ENCODE measurements around the gene TTLL5. TPM values are rescaled to one million over a fixed set of nuclear protein-coding genes. Genes with fewer than 3 reads are reported as not detected.
A peak's percentile ranks its signal among the peaks of the same experiment; 100 is the strongest.

Gene TTLL5
- total RNA-seq, 1 donor from 2014 or later = 15.5 TPM

- TF ChIP-seq CTCF (IDR thresholded peaks at IDR 0.05; ENCODE audit: insufficient read depth, low read length, severe bottlenecking) = no peak
- Histone ChIP-seq H3K36me3 (ENCODE audit: control insufficient read depth, insufficient read depth, low read length) (no peaks in the 10 kb centered on the region), H3K27me3 (ENCODE audit: control insufficient read depth, insufficient read depth, low read length) (no peaks in the 10 kb centered on the region), H3K4me3 (ENCODE audit: low read depth, low read length) (no peak overlapping the region)
- no peak for FAIRE-seq
- DNase-seq (ENCODE audit: low read depth) = no peak
Observed at GRCh38 chr14:75858362-75858761, 197.3 kb downstream of the TTLL5 start.

GRCh38 chr14:75859746-75860145 is 198.7 kb downstream of the TTLL5 start:
- no peaks in the 10 kb centered on the region for H3K27me3 ChIP-seq (ENCODE audit: control insufficient read depth, insufficient read depth, low read length)
- no peaks in the 10 kb centered on the region for H3K36me3 ChIP-seq (ENCODE audit: control insufficient read depth, insufficient read depth, low read length)
- no peak for FAIRE-seq
- TF ChIP-seq CTCF (IDR thresholded peaks at IDR 0.05; ENCODE audit: insufficient read depth, low read length, severe bottlenecking) = no peak
- DNase-seq (ENCODE audit: low read depth) = no peak
- no peak overlapping the region for H3K4me3 ChIP-seq (ENCODE audit: low read depth, low read length)

- no peak overlapping the region for H3K4me3 ChIP-seq (ENCODE audit: low read depth, low read length)
- H3K27me3 ChIP-seq (ENCODE audit: control insufficient read depth, insufficient read depth, low read length) = no peaks in the 10 kb centered on the region
- DNase-seq (ENCODE audit: low read depth) = no peak
- no peaks in the 10 kb centered on the region for H3K36me3 ChIP-seq (ENCODE audit: control insufficient read depth, insufficient read depth, low read length)
- FAIRE-seq = no peak
- no peak for TF ChIP-seq CTCF (IDR thresholded peaks at IDR 0.05; ENCODE audit: insufficient read depth, low read length, severe bottlenecking)
Observed at GRCh38 chr14:75860561-75861160, 199.6 kb downstream of the TTLL5 start.

GRCh38 chr14:75861161-75861621 is 200.1 kb downstream of the TTLL5 start:
- no peak for FAIRE-seq
- no peak for TF ChIP-seq CTCF (IDR thresholded peaks at IDR 0.05; ENCODE audit: insufficient read depth, low read length, severe bottlenecking)
- Histone ChIP-seq H3K4me3 (ENCODE audit: low read depth, low read length) (no peak overlapping the region), H3K36me3 (ENCODE audit: control insufficient read depth, insufficient read depth, low read length) (no peaks in the 10 kb centered on the region), H3K27me3 (ENCODE audit: control insufficient read depth, insufficient read depth, low read length) (no peaks in the 10 kb centered on the region)
- peak; percentile 61 for DNase-seq (ENCODE audit: low read depth)

GRCh38 chr14:75863221-75863620 is 202.2 kb downstream of the TTLL5 start:
- no peaks in the 10 kb centered on the region for H3K27me3 ChIP-seq (ENCODE audit: control insufficient read depth, insufficient read depth, low read length)
- no peak for TF ChIP-seq CTCF (IDR thresholded peaks at IDR 0.05; ENCODE audit: insufficient read depth, low read length, severe bottlenecking)
- H3K36me3 ChIP-seq (ENCODE audit: control insufficient read depth, insufficient read depth, low read length) = no peaks in the 10 kb centered on the region
- FAIRE-seq (no peak), DNase-seq (ENCODE audit: low read depth) (no peak)
- H3K4me3 ChIP-seq (ENCODE audit: low read depth, low read length) = no peak overlapping the region

- no peaks in the 10 kb centered on the region for H3K36me3 ChIP-seq (ENCODE audit: control insufficient read depth, insufficient read depth, low read length)
- no peak overlapping the region for H3K4me3 ChIP-seq (ENCODE audit: low read depth, low read length)
- H3K27me3 ChIP-seq (ENCODE audit: control insufficient read depth, insufficient read depth, low read length) = no peaks in the 10 kb centered on the region
- DNase-seq (ENCODE audit: low read depth) (peak; percentile 92), FAIRE-seq (no peak)
- no peak for TF ChIP-seq CTCF (IDR thresholded peaks at IDR 0.05; ENCODE audit: insufficient read depth, low read length, severe bottlenecking)
Observed at GRCh38 chr14:75864352-75864751, 203.3 kb downstream of the TTLL5 start.
